GM12801 (cell line): ENCODE measurements around the gene SUN2.

ENCODE experiments used
- TF ChIP-seq, protein P1 (sequence below): IDR thresholded peaks from one replicate; pipeline ENCODE4 v1.5.1; 2011; ENCODE audit warnings: control low read depth; ENCODE audit not compliant: insufficient read length; ENCODE audit errors: extremely low read depth

The SUN2 gene

DNA sequence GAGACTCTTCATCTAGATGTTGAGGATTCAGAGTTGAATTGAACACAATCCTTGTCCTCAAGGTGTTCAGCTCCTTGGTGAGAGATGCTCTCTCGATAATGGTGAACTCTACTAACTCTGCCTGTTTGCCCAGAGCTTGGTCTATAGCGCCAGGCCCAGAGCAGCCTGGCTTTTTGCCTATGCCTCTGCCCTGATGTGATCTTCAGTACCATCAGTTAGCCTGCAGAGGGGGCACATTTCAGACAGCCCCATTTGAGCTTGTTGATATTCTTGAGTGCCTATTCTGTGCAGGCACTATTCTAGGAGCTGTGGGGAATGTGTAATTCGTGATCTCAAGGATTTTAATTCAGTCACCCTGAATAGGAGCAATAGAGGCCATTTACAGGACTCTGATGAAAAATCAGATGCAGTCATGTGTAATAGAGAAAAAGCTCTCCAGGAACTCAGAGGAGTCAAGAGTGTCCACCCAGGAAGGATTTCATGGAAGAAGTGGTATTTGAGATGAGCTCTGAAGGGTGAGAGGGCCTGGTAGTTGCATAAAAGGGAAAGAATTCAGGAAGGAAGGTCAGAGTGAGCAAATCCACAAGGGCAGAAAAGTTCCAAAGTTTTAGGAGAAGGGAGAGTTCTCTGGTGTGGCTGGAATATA is 30.7 kb downstream of the SUN2 start:
- TF ChIP-seq, protein P1, sequence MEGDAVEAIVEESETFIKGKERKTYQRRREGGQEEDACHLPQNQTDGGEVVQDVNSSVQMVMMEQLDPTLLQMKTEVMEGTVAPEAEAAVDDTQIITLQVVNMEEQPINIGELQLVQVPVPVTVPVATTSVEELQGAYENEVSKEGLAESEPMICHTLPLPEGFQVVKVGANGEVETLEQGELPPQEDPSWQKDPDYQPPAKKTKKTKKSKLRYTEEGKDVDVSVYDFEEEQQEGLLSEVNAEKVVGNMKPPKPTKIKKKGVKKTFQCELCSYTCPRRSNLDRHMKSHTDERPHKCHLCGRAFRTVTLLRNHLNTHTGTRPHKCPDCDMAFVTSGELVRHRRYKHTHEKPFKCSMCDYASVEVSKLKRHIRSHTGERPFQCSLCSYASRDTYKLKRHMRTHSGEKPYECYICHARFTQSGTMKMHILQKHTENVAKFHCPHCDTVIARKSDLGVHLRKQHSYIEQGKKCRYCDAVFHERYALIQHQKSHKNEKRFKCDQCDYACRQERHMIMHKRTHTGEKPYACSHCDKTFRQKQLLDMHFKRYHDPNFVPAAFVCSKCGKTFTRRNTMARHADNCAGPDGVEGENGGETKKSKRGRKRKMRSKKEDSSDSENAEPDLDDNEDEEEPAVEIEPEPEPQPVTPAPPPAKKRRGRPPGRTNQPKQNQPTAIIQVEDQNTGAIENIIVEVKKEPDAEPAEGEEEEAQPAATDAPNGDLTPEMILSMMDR: no peak

DNA sequence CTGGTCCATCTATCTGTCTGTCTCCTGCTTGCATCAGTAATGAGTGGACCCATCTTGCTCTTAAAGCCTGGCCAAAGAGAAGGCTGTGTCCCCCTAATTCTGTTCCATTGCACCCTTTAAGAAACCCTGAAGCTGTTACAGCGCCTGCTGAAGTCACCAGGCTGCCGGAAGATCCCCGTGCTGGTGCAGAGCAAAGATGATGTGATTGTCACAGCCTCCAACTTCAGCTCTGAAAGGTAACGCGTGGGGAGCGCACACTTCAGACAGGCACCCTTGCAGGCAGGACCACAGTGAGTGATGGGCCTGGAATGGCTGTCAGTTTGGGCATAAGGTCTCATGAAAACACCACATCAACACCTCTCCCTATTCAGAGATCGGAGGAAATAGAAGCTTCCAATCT is 31.6 kb downstream of the SUN2 start:
- TF ChIP-seq, protein P1: no peak

DNA sequence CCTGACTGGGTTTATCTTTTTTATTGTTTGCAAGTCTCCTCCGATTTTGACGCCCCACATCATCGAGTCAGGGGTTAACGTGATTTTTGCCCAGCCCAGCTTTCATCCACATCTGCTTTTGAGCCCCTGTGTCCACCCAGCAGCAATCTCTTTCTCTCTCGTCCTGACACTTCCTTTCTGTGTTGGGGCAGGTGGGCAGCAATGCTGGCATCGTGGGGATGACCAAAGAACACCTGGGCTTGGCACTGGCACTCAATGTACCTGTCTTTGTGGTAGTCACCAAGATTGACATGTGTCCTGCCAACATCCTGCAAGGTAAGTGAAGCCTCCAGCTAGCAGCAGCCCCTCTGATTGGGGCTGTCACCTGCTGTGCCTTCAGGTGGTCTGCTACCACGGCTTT is 34.2 kb downstream of the SUN2 start:
- TF ChIP-seq, protein P1: no peak

DNA sequence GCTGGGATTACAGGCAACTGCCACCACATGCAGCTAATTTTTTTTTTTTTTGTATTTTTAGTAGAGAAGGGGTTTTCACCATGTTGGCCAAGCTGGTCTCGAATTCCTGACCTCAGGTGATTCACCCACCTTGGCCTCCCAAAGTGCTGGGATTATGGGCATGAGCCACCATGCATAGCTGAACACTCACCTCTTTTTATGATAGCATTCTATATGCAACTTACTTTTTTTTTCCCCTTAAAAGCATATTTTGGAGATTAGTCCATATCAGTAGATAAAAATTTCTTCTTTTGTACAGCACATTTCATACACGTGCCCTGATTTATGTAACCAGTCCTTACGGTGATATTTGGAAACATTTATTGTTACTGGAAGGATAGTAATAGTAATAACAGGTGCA is 35.4 kb downstream of the SUN2 start:
- TF ChIP-seq, protein P1: no peak

DNA sequence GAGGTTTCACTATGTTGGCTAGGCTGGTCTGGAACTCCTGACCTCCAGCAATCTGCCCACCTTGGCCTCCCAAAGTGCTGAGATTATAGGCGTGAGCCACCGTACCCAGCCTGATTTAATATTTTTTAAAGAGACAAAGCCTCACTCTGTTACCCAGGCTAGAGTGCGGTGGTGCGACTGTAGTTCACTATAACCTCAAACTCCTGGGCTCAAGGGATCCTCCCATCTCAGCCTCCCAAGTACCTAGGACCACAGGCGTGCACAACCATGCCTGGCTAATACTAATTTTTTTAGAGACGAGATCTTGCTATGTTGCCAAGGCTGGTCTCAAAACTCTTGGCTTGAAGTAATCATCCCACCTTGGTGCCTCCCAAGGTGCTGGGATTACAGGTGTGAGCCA is 36.6 kb downstream of the SUN2 start:
- TF ChIP-seq, protein P1: no peak

DNA sequence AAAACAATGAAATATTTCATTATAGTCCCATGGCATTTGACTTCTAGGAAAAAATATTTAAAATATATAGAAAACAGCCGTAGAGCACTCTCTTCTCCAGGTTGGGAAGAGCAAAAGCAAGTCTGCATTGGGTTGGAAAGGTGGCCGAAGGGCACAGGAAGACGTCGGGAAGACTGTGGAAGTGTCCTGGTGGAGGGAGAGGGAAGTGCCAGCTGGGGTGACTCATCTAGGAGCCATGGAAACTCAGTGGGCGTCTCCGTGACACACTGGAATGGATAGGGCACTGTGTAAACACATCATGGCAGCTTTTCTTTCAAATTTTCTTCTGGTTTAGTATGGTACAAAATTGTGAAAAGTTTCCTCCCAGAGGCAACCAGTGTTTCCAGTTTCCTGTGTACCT is 37.4 kb downstream of the SUN2 start:
- TF ChIP-seq, protein P1: no peak

DNA sequence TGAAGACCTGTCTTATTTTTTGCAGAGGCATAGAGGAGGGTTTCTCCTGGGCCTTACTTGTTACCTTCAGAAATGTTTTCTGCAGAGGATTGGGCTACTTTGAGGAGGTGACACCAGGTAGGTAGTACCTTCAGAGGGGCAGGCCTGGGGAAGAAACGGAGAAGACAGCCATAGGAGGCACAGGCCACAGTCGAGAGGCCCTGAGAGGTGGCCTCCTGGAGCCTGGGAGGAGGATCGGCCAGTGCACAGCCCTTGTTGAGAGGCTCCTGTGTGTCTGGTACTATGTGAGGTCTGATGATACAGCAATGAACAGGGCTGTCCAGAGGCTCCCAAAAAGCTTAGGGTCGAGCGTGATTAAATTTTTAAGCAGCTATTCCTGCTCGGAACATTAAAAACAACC is 38.6 kb downstream of the SUN2 start:
- TF ChIP-seq, protein P1: no peak
